Mammary epithelial cell (primary cell): Measurements from ENCODE around the gene CEP135.
"Not testable (repeated sequence)": the region's sequence is repeated elsewhere in the genome, so short reads cannot be mapped to it uniquely, and the experiment has no call there.

Experiments used
- CTCF ChIP-seq, 2 donors: IDR thresholded peaks in 1 of 2; conservative IDR thresholded peaks in 1 of 2; 2 replicates each; pipeline ENCODE4 v1.5.1; 2011 to 2012; ENCODE audit warnings: inconsistent platforms in 2 of 2, low read length in 2 of 2, mild to moderate bottlenecking in 2 of 2, control low read depth in 1 of 2, low read depth in 1 of 2; ENCODE audit not compliant: insufficient read depth in 1 of 2; ENCODE audit errors: extremely low read depth in 1 of 2
- EZH2 ChIP-seq: IDR thresholded peaks from 2 replicates; pipeline ENCODE4 v1.6.1; 2012; ENCODE audit warnings: low read length, inconsistent platforms, borderline replicate concordance

- TF ChIP-seq CTCF (conservative IDR thresholded peaks at IDR 0.05 in 1 of 2, IDR thresholded peaks at IDR 0.05 in 1 of 2; ENCODE audit: extremely low read depth in 1 of 2, insufficient read depth in 1 of 2, low read depth in 1 of 2, low read length in 2 of 2); EZH2: not testable (repeated sequence)
These were observed 17.6 kb downstream of the CEP135 start for GRCh38 chr4:55966324-55966723.
